Peyer's patch (tissue), 4 donors: ENCODE results near the gene ZMYM5.

ENCODE experiments used
- POLR2A ChIP-seq, 2 donors: fragments of 450-650 bp; IDR thresholded peaks; one replicate each; pipeline ENCODE4 v1.5.1; 2017; ENCODE audit warnings: antibody characterized with exemption in 2 of 2, mild to moderate bottlenecking in 2 of 2, moderate library complexity in 2 of 2
- TF ChIP-seq, protein P1 (sequence below), 6 experiments: fragments of 450-650 bp in 4 of 6; fragments of 200-600 bp in 2 of 6; sonication (generic) in 1 of 6; IDR thresholded peaks; one replicate each; pipeline ENCODE4 v1.5.1; 2017 to 2019; ENCODE audit warnings: antibody characterized with exemption in 6 of 6, mild to moderate bottlenecking in 3 of 6, moderate library complexity in 1 of 6

DNA sequence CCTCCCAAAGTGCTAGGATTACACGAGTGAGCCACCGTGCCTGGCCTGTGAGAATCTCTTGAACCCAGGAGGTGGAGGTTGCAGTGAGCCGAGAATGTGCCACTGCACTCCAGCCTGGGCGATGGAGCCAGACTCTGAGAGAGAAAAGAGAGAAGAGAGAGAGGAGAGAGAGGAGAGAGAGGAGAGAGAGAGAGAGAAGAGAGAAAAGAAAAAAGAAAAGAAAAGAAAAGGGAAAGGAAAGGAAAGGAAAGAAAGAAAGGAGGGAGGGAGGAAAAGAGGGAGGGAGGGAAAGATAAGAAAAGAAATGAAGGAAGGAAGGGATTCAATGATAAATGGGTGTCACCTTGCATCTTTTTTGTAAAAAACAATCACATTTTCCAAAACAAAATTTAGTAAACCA lies 57.7 kb downstream of the ZMYM5 start:
- TF ChIP-seq POLR2A (IDR thresholded peaks at IDR 0.05), result no peak
- TF ChIP-seq, protein P1, sequence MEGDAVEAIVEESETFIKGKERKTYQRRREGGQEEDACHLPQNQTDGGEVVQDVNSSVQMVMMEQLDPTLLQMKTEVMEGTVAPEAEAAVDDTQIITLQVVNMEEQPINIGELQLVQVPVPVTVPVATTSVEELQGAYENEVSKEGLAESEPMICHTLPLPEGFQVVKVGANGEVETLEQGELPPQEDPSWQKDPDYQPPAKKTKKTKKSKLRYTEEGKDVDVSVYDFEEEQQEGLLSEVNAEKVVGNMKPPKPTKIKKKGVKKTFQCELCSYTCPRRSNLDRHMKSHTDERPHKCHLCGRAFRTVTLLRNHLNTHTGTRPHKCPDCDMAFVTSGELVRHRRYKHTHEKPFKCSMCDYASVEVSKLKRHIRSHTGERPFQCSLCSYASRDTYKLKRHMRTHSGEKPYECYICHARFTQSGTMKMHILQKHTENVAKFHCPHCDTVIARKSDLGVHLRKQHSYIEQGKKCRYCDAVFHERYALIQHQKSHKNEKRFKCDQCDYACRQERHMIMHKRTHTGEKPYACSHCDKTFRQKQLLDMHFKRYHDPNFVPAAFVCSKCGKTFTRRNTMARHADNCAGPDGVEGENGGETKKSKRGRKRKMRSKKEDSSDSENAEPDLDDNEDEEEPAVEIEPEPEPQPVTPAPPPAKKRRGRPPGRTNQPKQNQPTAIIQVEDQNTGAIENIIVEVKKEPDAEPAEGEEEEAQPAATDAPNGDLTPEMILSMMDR (IDR thresholded peaks at IDR 0.05), result no peak
